Activated naive CD4-positive, alpha-beta T cell treated with Interleukin-2 at 50 U/mL for 16 hours (primary cell): Measurements from ENCODE around the gene EXOG.
"Not testable (repeated sequence)": the region's sequence is repeated elsewhere in the genome, so short reads cannot be mapped to it uniquely, and the experiment has no call there.

Experiments used
- DNase-seq: peaks from one replicate; pipeline ENCODE4 v3.0.0-alpha.2; 2020

EXOG gene

DNA sequence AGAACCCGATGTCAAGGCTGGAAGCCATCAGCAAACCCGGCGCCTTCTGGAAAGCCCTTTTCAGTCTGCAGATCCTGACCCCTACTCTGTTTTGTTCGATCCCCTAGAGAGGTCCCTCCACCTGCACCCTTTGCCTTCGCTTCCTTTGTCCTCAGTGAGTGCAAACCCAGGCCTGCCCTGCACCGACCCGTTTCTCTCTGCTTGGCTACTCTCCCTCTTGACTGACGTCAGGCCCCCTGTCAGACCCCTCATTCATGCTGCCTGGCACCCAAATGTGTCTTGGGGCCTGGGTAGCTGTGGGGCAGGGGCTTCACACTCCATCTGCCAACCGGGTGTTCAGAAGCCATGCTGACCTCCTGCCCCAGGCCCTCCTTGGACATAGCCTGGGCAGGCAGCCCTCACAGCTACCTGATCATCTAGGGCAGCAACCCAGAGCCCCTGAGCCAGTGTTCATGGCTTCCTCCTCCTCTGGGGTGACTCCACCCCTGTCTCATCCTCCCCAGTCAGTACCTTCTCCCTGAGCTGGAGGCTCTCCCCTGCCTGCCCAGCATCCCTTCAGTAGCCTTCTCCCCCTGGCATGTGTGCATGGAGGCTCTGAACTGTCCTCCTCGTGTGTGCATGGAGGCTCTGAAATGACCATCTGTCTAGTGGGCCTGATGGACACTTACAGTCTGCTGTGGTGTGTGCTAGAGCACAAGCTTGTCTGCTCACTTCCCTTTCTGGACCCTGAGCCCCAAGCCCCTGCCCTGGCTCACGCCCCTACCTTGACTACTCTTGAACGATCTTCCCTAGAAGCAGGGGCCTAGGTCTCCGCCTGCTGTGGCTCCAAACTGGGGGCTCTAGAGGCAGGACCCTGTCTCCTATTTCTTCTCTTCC is 69.4 kb downstream of the EXOG start:
- DNase-seq, result no peak

GRCh38 chr3:38566215-38566528 is 70.0 kb downstream of the EXOG start:
- DNase-seq, result no peak

GRCh38 chr3:38566794-38567193 is 70.7 kb downstream of the EXOG start:
- not testable (repeated sequence) for DNase-seq

DNA sequence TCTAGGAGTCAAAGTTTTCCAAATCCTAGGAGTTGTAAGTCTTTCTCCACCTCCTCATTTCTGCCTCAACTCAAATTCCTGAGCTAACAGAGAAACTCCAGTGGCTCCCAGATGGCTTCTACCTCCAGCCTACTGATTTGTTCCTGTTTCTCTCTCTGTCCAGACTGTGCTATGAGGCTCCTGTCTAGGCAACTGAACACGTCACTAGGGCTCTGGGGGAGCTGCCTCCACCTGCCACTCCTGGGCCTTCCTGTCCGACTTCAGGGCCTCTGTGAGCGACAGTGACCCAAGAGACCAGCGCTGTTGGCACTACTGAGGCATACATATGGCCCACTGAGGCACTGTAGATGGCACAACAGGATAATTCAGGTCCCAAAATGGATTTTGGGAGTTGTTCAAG is 71.4 kb downstream of the EXOG start:
- DNase-seq, result no peak

DNA sequence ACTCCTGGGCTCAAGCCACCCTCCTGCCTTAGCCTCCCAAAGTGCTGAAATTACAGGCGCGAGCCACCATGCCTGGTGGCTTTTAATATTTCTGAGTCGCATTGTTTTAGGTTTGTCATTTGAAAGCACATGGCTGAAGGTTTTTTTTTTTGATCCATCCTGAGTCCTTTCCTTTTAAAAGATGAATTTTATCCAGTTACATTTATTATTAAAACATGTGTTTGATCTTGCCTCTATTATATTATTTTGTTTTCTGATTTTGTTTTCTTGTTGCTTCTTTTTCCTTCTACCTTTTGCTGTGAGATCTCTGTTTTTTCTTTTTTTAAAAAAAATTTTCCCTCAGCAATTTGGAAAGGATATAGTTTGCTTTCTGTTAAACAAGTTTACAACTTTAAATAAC is 77.0 kb downstream of the EXOG start:
- DNase-seq, result no peak

DNA sequence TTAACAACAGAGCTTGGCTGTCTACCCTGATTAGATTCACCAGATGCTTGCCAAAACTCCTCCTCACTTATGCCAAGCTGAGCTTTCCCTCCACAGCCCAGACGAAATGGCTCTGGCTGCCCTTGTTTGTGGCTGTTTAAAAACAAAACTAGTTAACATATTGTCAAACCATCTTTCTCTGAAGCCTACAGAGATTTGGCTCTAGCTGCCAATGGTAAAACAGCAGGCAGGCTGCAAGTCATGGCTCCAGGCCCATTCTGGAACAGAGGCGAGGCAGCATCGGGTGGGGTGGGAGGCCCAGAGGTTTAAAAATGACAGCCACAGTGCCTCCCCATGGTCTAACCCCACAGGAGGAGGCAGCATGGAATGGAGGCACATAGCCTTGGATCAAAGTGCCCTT is 77.4 kb downstream of the EXOG start:
- DNase-seq, result no peak

DNA sequence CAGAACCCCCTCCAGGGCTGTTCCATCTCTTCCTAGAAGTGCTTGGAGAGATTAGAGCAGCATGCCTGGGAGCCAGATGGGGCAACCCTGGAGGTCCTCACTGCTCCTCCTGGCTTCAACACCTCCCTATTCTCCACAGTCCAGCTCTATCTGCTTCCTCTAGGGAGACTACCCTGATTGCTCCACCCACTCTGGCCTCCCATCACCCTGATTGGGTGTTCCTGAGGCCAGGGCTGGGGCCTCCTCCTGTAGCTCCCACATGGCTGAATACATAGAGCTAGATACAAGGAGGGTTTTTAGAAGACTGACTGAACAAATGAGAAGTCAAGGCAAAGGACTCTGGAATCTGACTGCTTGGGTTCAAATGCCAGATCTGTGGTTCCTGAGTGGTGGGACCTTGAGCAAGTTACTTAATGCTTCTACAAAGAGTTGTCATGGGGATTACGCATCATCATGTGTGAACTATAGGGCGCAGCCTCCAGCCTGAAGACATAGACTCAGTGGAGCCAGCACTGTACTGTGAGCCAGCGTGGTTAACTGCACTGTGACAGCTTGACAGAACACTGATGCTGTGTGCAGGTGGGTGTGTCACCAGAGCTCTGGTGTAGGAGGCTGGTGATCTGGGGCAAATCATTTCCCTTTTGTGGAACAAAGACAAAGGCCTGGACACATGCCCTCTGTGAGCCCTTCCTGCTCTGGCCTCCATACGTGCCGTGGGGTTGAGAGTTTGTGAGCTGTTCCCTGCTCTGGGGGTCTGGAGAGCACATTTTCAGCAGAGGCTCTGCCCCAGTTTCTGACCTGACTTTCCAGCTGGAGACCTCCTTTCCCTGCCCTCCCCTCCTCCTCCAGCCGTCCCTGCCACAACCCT is 78.5 kb downstream of the EXOG start:
- DNase-seq, result no peak

DNA sequence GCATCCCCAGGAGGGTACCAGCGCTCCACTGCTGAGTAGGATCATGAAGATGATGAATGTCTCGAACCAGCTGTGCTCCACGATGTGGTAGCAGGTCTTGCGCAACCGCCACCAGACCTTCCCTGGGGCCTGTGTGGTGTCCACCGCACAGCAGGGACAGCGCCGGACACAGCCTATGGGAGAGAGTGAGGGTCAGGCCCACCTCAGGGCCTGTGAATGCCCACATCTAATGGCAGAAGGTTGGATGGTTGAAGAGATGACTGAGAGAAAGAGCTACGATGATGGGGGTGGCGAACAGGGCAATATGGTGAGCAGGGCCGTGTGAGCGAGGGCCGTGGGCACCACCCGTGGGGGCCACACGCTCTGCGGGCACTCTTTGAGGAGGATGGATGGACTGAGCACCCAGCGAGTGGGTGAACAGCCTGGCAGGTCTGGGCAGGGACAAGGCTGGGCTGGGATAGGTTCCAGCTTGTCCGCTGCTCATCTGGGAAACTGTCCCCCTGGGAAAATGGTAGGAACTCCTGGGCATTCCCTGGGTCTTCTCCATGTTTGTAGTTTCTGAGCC is 79.2 kb downstream of the EXOG start:
- no peak for DNase-seq
